ENCODE measurements around the gene GPR3. TPM values are rescaled to one million over a fixed set of nuclear protein-coding genes. Genes with fewer than 3 reads are reported as not detected.
"Not testable (repeated sequence)": the region's sequence is repeated elsewhere in the genome, so short reads cannot be mapped to it uniquely, and the experiment has no call there.

GPR3 gene
- total RNA-seq, 1 experiment from 2014 or later: 2.6 TPM

DNA sequence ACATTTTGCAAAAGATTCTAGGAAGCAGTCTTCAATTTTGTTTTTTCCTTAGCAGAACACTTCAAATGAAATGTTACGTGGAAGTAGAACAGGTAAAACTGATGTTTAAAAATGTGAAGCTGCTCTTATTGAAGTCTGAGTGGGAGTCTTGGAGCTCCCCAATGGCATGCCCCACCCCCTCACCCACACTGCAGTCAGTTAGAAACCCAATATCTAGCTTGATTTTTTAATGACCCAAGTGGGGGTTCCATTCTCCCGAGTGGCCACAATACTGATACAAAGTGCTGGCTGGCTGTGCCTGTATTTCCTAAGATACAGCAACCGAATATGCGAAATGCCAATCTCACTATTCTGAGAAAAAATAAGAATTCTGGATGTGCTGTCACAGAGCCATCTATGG is 31.3 kb downstream of the GPR3 start:
- DNase-seq (ENCODE audit: low read depth): no peak

DNA sequence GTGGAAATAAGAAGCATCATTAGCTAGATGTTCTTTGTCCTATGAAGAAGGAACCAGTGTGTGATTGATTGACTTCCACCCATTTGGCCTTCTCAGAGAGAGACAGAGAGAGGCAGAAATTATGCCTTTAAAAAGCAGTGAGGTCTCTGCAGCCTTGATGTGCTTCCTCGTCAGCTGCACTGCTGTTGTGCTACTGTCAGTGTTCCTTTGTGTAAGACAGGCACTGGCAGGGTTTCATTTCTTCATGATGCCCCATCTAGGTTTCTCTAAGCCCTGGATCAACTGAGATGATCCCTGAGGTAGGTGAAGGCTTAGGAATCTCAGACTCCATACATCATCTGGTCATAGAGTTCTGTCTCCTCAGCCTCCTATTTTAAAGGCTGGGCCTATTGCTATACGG is 34.9 kb downstream of the GPR3 start:
- no peak for DNase-seq (ENCODE audit: low read depth)

- no peak for DNase-seq (ENCODE audit: low read depth)
Measured at GRCh38 chr1:27427816-27428315, 35.4 kb downstream of the GPR3 start.

DNA sequence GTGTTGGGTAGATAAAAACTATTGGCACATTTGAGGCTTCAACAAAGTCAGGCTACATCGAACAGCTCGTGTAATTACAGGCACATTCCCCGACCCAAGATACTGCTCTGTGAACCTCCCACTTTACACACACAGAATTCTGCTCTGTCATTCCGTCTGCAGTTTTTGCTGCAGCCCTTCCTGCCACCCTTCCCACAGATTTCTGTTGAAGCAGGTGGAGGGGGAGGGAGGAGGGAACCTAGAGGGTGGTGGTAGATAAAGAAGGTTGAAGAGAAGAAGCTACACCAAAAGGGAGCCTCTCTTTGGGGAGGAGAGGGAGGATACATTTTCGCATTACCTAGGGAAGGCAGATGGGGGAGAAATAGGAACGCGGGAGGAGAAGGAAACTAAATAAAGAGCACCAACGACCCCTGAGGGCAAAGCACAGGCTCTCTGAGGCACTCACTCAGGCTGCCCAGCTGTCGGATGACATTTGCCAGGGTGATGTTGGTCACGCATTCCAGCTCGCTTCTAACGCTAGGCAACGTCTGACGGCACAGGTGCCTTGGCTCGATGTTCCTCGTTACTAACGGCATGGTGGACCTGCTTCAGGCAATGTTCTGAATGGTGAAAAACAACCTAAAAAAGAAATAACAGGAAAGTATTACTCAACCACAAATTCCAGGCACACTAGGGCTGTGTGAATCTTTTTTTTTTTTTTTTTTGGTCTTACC is 36.0 kb downstream of the GPR3 start:
- no peak for DNase-seq (ENCODE audit: low read depth)

- DNase-seq (ENCODE audit: low read depth): no peak
Measured at GRCh38 chr1:27429029-27429425, 36.6 kb downstream of the GPR3 start.

GRCh38 chr1:27430903-27431600 is 38.6 kb downstream of the GPR3 start:
- DNase-seq (ENCODE audit: low read depth): peak; percentile 43

DNA sequence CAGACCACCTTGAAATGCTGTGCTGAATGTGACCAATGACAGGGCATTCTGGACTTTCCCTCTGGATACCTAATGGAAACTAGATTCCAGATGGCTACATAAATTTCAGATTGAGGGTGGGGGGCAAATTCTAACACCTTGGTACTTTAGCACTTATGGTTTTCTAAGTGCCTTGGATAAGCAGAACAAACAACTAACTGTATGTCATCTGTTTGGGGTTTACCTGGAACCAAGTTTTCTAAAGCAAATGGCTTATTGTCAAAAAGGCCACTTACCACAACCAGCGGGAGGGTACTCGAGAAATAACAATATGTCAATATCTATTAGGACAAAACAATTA is 39.1 kb downstream of the GPR3 start:
- no peak for DNase-seq (ENCODE audit: low read depth)

- not testable (repeated sequence) for DNase-seq (ENCODE audit: low read depth)
Measured at GRCh38 chr1:27432725-27433124, 40.3 kb downstream of the GPR3 start.

GRCh38 chr1:27433706-27434105 is 41.3 kb downstream of the GPR3 start:
- DNase-seq (ENCODE audit: low read depth): no peak

DNA sequence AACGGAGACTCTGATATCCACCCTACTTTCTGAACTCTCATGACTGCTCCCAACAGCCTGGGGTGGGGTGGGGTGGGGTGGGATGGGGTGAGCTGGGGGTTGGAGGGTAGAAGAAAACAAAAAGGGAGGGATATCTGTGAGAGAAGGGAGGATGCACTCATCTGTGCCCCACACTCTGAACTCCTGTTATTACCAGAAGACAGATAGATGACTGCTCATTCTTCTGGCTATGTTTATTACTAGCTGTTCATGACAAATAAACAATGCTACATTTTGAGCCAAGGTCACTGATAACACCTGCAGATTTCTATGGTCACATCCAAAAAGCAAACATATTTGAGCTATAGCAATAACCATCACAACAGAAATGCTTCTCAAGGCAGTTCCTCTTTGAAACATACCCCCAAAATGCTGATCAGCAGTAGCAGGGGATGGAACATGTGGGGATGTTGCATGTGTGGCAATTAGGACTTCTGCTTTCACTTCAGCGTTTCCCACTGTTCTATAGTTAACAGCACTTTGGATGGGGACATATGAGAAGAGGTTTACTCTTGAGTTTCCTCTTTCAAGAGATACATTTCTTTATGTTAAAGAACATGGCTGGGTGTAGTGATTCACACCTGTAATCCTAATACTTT is 43.3 kb downstream of the GPR3 start:
- no peak for DNase-seq (ENCODE audit: low read depth)

DNA sequence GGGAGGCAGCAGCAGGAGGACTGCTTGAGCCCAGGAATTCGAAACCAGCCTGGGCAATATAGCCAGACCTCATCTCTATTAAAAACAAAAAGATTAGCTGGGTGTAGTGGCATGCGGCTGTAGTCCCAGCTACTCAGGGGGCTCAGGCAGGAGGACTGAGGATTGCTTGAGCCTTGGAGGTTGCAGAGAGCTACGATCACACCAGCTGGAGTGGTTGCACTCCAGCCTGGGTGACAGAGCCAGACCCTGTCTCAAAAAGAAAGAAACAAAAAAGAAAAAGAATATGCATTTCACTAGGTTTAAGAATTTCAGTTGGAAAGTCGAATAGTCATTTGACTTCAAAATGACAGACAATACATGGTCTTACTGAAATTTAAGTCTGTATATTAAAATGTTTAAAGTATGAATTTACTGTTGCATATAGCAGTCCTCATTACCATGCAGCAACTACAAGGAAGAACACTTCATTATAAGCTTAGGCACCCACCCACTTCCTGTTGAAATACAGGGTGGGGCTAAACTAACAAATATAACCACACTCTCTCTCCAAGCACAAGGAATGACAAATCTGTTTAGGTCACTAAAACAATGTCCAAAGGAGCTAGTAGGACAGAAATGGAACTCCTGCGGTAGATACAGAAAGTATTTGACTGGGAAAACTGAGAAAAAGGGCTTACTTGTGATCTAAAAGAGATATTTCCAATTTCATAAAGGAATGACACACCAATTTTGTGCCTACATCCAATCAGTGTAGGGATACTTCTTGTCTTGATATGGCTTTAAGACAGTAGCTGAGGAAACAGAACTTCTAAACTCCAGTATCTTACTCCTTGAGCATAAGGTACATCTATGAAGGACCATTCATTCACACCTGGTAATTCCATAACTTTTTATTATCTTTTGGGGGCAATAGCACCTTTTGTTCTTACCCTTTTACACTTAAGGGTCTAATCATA is 44.1 kb downstream of the GPR3 start:
- peak; percentile 77 for DNase-seq (ENCODE audit: low read depth)

GRCh38 chr1:27438621-27439061 is 46.2 kb downstream of the GPR3 start:
- no peak for DNase-seq (ENCODE audit: low read depth)

- DNase-seq (ENCODE audit: low read depth): no peak
Measured at GRCh38 chr1:27439150-27439549, 46.7 kb downstream of the GPR3 start.

GRCh38 chr1:27444632-27445031 is 52.2 kb downstream of the GPR3 start:
- DNase-seq (ENCODE audit: low read depth): no peak

Other genes with a start within 250 kb of the GPR3 start
- gene SLC9A1, start 237.5 kb upstream of the GPR3 start, total RNA-seq (2014; rRNA removed; shearing (Covaris generic)): 10.0 and 24.1 TPM in 2 replicates
- gene WDTC1, start 158.0 kb upstream of the GPR3 start, total RNA-seq (2014; rRNA removed; shearing (Covaris generic)): 20.7 and 30.0 TPM in 2 replicates
- 48.6 and 52.2 TPM in 2 replicates for gene TMEM222, start 70.5 kb upstream of the GPR3 start, total RNA-seq (2014; rRNA removed; shearing (Covaris generic))
- 1.4 and 2.9 TPM in 2 replicates for gene SYTL1, start 50.6 kb upstream of the GPR3 start, total RNA-seq (2014; rRNA removed; shearing (Covaris generic))
- gene MAP3K6, start 25.7 kb upstream of the GPR3 start, total RNA-seq (2014; rRNA removed; shearing (Covaris generic)): 9.2 and 18.1 TPM in 2 replicates
- gene FCN3, start 17.8 kb upstream of the GPR3 start, total RNA-seq (2014; rRNA removed; shearing (Covaris generic)): not detected in 2 replicates
- gene CD164L2, start 9.3 kb upstream of the GPR3 start, total RNA-seq (2014; rRNA removed; shearing (Covaris generic)): 0.15 TPM in 1 of 2 replicates, not detected in the other
- 14.0 and 26.2 TPM in 2 replicates for gene WASF2, start 97.5 kb downstream of the GPR3 start, total RNA-seq (2014; rRNA removed; shearing (Covaris generic))
- 6.0 and 19.1 TPM in 2 replicates for gene AHDC1, start 211.5 kb downstream of the GPR3 start, total RNA-seq (2014; rRNA removed; shearing (Covaris generic))
- 0.17 TPM in 1 of 2 replicates, not detected in the other for gene FGR, start 242.6 kb downstream of the GPR3 start, total RNA-seq (2014; rRNA removed; shearing (Covaris generic))

Data from M059J (cell line).